ENCODE data around the gene GSE1.

- TF ChIP-seq POLR2A (IDR thresholded peaks at IDR 0.05) (no peak), CTCF (IDR thresholded peaks at IDR 0.05) (peak in 10 of 12 donors; percentile 7 to 52 (median 26))
These were observed 62.2 kb downstream of the GSE1 start for GRCh38 chr16:85675251-85675874.
